Ovary (tissue), 3 donors: Measurements from ENCODE around the gene IMMP2L.

Experiments used
- CTCF ChIP-seq, 3 donors: fragments of 450-650 bp in 2 of 3; fragments of 200-600 bp in 1 of 3; IDR thresholded peaks; one replicate each; pipeline versions ENCODE4 v1.5.1 to v1.8.0; 2016 to 2022; ENCODE audit warnings: antibody characterized with exemption in 3 of 3, mild to moderate bottlenecking in 1 of 3
- EP300 ChIP-seq: sonication (generic); formaldehyde crosslinking; IDR thresholded peaks from one replicate; pipeline ENCODE4 v1.6.1; 2017; ENCODE audit warnings: antibody characterized with exemption
- POLR2A ChIP-seq: fragments of 450-650 bp; IDR thresholded peaks from one replicate; pipeline ENCODE4 v1.6.1; 2017; ENCODE audit warnings: antibody characterized with exemption, mild to moderate bottlenecking, moderate library complexity
- donor health status: DM: no; HTN: no; CAD: no.

- TF ChIP-seq CTCF (IDR thresholded peaks at IDR 0.05) (no peak), POLR2A (no peak), EP300 (no peak)
Measured at GRCh38 chr7:110801502-110801901, 760.8 kb downstream of the IMMP2L start.
